22Rv1 (cell line): Measurements from ENCODE around the gene KLHL34.

Experiments
- ZFX ChIP-seq: fragments of 450-650 bp; IDR thresholded peaks from 2 replicates; pipeline ENCODE4 v1.6.1; 2017; ENCODE audit warnings: antibody characterized with exemption, borderline replicate concordance
- TF ChIP-seq, protein P1 (sequence below): fragments of 450-650 bp; IDR thresholded peaks from 2 replicates; pipeline ENCODE4 v1.5.1; 2017; ENCODE audit warnings: mild to moderate bottlenecking

DNA sequence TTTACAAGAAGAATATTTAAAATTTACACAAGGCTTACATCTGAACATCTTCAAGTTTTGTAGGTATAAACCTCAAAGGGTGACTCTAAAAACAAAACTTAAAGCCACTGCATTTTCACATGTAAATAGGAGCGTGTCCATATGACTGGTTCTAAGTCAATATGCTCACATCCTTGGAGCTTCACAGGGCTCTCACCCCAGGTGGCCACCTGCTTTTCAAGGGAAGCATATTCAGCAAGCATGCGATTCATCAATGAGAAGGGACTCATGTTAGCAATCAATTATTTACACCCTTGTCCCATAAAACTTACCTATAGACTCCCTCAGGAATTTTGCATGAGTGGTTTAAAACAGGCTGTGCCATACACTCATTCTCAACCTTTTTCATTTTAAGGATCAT lies 17.8 kb upstream of the KLHL34 start:
- TF ChIP-seq, protein P1, sequence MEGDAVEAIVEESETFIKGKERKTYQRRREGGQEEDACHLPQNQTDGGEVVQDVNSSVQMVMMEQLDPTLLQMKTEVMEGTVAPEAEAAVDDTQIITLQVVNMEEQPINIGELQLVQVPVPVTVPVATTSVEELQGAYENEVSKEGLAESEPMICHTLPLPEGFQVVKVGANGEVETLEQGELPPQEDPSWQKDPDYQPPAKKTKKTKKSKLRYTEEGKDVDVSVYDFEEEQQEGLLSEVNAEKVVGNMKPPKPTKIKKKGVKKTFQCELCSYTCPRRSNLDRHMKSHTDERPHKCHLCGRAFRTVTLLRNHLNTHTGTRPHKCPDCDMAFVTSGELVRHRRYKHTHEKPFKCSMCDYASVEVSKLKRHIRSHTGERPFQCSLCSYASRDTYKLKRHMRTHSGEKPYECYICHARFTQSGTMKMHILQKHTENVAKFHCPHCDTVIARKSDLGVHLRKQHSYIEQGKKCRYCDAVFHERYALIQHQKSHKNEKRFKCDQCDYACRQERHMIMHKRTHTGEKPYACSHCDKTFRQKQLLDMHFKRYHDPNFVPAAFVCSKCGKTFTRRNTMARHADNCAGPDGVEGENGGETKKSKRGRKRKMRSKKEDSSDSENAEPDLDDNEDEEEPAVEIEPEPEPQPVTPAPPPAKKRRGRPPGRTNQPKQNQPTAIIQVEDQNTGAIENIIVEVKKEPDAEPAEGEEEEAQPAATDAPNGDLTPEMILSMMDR: no peak
- no peak for TF ChIP-seq ZFX
